Measurements from ENCODE around the gene SH2D7. TPM values are rescaled to one million over a fixed set of nuclear protein-coding genes. Genes with fewer than 3 reads are reported as not detected.

The SH2D7 gene
- total RNA-seq, 1 experiment from 2014 or later = not detected

GRCh38 chr15:78083186-78083585, 9.2 kb upstream of the SH2D7 start:
- H2AFZ ChIP-seq (ENCODE audit: low read length) = no peak overlapping the region
- H3K4me3 Mint-ChIP-seq = no peak overlapping the region

More at GRCh38 chr15:78083186-78083585, 9.2 kb upstream of the SH2D7 start:
- Histone ChIP-seq H2BK5ac (ENCODE audit: insufficient read length, low read length) (no peak overlapping the region), H3K9me3 (ENCODE audit: control insufficient read depth, low read depth, low read length) (no peaks in the 10 kb centered on the region), H4K5ac (ENCODE audit: insufficient read length, low read depth, low read length) (no peak overlapping the region), H3K4me1 (ENCODE audit: insufficient read depth, low read length) (no peaks in the 10 kb centered on the region), H2BK20ac (ENCODE audit: low read depth, low read length, poor library complexity, severe bottlenecking) (no peak overlapping the region), H3K27me3 (ENCODE audit: insufficient read depth, low read length) (no peaks in the 10 kb centered on the region), H4K20me1 (ENCODE audit: control insufficient read depth, insufficient read depth, insufficient read length) (no peaks in the 10 kb centered on the region), H3K56ac (ENCODE audit: insufficient read length, low read depth, low read length) (no peak overlapping the region), H3K4me2 (ENCODE audit: insufficient read depth, insufficient read length, low read length) (no peak overlapping the region), H3K9ac (ENCODE audit: extremely low read depth, insufficient read length, low read length) (no peak overlapping the region), H3T11ph (ENCODE audit: low read length) (no peak overlapping the region), H3K79me2 (ENCODE audit: insufficient read depth, low read length) (no peaks in the 10 kb centered on the region), H3K23me2 (ENCODE audit: insufficient read length, low read depth, low read length, poor library complexity, severe bottlenecking) (no peaks in the 10 kb centered on the region), H3K18ac (ENCODE audit: insufficient read length, low read depth, low read length) (no peak overlapping the region), H2BK120ac (ENCODE audit: low read depth, low read length, poor library complexity, severe bottlenecking) (no peak overlapping the region), H2AK5ac (ENCODE audit: insufficient read length, low read length) (no peak overlapping the region), H3K23ac (ENCODE audit: insufficient read length, low read depth, low read length) (no peak overlapping the region), H4K91ac (ENCODE audit: insufficient read length, low read depth, low read length) (no peak overlapping the region), H3K79me1 (ENCODE audit: insufficient read depth, low read depth, low read length, poor library complexity, severe bottlenecking) (no peaks in the 10 kb centered on the region), H3K4ac (ENCODE audit: low read depth, low read length) (no peak overlapping the region), H4K8ac (replicated peaks; ENCODE audit: insufficient read length, low read depth, low read length) (no peak overlapping the region), H3K14ac (ENCODE audit: insufficient read depth, low read length) (no peak overlapping the region), H2BK12ac (ENCODE audit: insufficient read length, low read depth, low read length) (no peak overlapping the region), H2BK15ac (ENCODE audit: low read depth, low read length) (no peak overlapping the region), H3K27ac (ENCODE audit: insufficient read length, low read depth, low read length) (no peak overlapping the region)
- WGBS (ENCODE audit: extremely low coverage, insufficient read length, low lambda C conversion rate) = no CpG with 5 or more reads among the region's 4 CpGs
- Mint-ChIP-seq H3K36me3 (ENCODE audit: insufficient read depth in 1 of 3, low read depth in 3 of 3) (no peaks in the 10 kb centered on the region), H3K9me3 (no peaks in the 10 kb centered on the region), H3K27ac (no peak overlapping the region), H3K4me1 (peaks cover 2 to 3% of the 10 kb centered on the region in 2 experiments; a peak in 2 of 4 replicates), H3K27me3 (ENCODE audit: low read depth) (peaks cover 5% of the 10 kb centered on the region)
- TF ChIP-seq, protein P1, sequence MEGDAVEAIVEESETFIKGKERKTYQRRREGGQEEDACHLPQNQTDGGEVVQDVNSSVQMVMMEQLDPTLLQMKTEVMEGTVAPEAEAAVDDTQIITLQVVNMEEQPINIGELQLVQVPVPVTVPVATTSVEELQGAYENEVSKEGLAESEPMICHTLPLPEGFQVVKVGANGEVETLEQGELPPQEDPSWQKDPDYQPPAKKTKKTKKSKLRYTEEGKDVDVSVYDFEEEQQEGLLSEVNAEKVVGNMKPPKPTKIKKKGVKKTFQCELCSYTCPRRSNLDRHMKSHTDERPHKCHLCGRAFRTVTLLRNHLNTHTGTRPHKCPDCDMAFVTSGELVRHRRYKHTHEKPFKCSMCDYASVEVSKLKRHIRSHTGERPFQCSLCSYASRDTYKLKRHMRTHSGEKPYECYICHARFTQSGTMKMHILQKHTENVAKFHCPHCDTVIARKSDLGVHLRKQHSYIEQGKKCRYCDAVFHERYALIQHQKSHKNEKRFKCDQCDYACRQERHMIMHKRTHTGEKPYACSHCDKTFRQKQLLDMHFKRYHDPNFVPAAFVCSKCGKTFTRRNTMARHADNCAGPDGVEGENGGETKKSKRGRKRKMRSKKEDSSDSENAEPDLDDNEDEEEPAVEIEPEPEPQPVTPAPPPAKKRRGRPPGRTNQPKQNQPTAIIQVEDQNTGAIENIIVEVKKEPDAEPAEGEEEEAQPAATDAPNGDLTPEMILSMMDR (conservative IDR thresholded peaks at IDR 0.05) = no peak
- DNase-seq = no peak
